GM08714 (cell line): ENCODE measurements around the gene YJU2.

Experiments used
- H3K4me3 ChIP-seq: fragments of 200-500 bp; sonication (Bioruptor generic); 2 replicates; pipeline ENCODE4 v1.5.1; 2014; ENCODE audit warnings: mild to moderate bottlenecking, low read length, inconsistent platforms
- ZNF274 ChIP-seq: IDR thresholded peaks from 2 replicates; pipeline ENCODE4 v1.6.1; 2012; ENCODE audit warnings: mild to moderate bottlenecking, low read depth, low read length

YJU2 gene

GRCh38 chr19:4292515-4292914 lies 45.6 kb downstream of the YJU2 start:
- no peak overlapping the region for H3K4me3 ChIP-seq
- TF ChIP-seq ZNF274, result no peak

GRCh38 chr19:4294389-4294788 lies 47.5 kb downstream of the YJU2 start:
- no peak for TF ChIP-seq ZNF274
- no peak overlapping the region for H3K4me3 ChIP-seq

GRCh38 chr19:4295972-4296771 lies 49.3 kb downstream of the YJU2 start:
- H3K4me3 ChIP-seq, result no peak overlapping the region
- TF ChIP-seq ZNF274, result no peak

- no peak overlapping the region for H3K4me3 ChIP-seq
- TF ChIP-seq ZNF274, result no peak
These were observed 51.3 kb downstream of the YJU2 start for GRCh38 chr19:4297901-4298809.

- TF ChIP-seq ZNF274, result no peak
These were observed 52.1 kb downstream of the YJU2 start for GRCh38 chr19:4298810-4299550.

GRCh38 chr19:4300589-4300988 lies 53.7 kb downstream of the YJU2 start:
- no peak overlapping the region for H3K4me3 ChIP-seq
- TF ChIP-seq ZNF274, result no peak

More at GRCh38 chr19:4298810-4299550, 52.1 kb downstream of the YJU2 start:
- H3K4me3 ChIP-seq, result no peak overlapping the region

GRCh38 chr19:4301590-4302242 lies 54.8 kb downstream of the YJU2 start:
- no peak overlapping the region for H3K4me3 ChIP-seq
- no peak for TF ChIP-seq ZNF274

GRCh38 chr19:4302243-4302640 lies 55.4 kb downstream of the YJU2 start, which contains the start of gene TMIGD2:
TMIGD2 (minus strand) TSS chr19:4302389; CDS start chr19:4302385, 4 bp downstream.
- H3K4me3 ChIP-seq, result no peak within 1 kb of the TSS
- no peak for TF ChIP-seq ZNF274

- no peak overlapping the region for H3K4me3 ChIP-seq
These were observed 57.1 kb downstream of the YJU2 start for GRCh38 chr19:4303819-4304537.

GRCh38 chr19:4304538-4305256 lies 57.8 kb downstream of the YJU2 start, which contains the start of gene FSD1:
FSD1 (plus strand) TSS chr19:4304598; CDS start chr19:4304747, 149 bp downstream.
- H3K4me3 ChIP-seq, result no peak within 1 kb of the TSS
- no peak for TF ChIP-seq ZNF274

More at GRCh38 chr19:4303819-4304537, 57.1 kb downstream of the YJU2 start:
- no peak for TF ChIP-seq ZNF274

- H3K4me3 ChIP-seq, result no peak overlapping the region
- TF ChIP-seq ZNF274, result no peak
These were observed 58.4 kb downstream of the YJU2 start for GRCh38 chr19:4305257-4305612.

GRCh38 chr19:4305659-4306058 lies 58.8 kb downstream of the YJU2 start:
- no peak overlapping the region for H3K4me3 ChIP-seq
- TF ChIP-seq ZNF274, result no peak
